Measurements from ENCODE around the gene MOSMO. TPM values are rescaled to one million over a fixed set of nuclear protein-coding genes. Genes with fewer than 3 reads are reported as not detected.

The MOSMO gene
- total and polyA plus RNA-seq, 9 of the 15 experiments (the other 6 are each of a cell fraction or from before 2014, with no cell fraction given): 1.9 to 13.3 (median 7.7) TPM

- peaks cover 29% of the 10 kb centered on the region for H3K79me2 ChIP-seq (ENCODE audit: control insufficient read depth, insufficient read depth, low read length)
- intact Hi-C loops (cut with micrococcal nuclease) (no loop called here), in situ Hi-C loops (cut with MboI) (no loop called here)
- no peak overlapping the region for H3K9ac ChIP-seq (ENCODE audit: insufficient read depth in 1 of 2, low read depth in 2 of 2, low read length in 2 of 2)
- ChIA-PET POLR2A (interaction anchor here (0.9 to 1.5 kb wide), 3 partner anchors 24 to 58 kb away, joined by 3 read pairs; no protein-coding TSS in a partner anchor), CTCF (ENCODE audit: low intra/inter-chr PET ratio) (no interaction called here)
- no peak overlapping the region for H2AFZ ChIP-seq (ENCODE audit: low read depth, low read length)
- no peak overlapping the region for H3K4me3 ChIP-seq
- ATAC-seq (no peak), DNase-seq (ENCODE audit: extremely low read depth in 1 of 4, low spot score in 3 of 4) (no peak), FAIRE-seq (no peak)
- no peaks in the 10 kb centered on the region for H3K9me3 ChIP-seq (replicated peaks; ENCODE audit: control insufficient read depth, insufficient read depth, low read depth, low read length)
- 12% methylated on average over 2 of the region's 2 CpGs for WGBS (ENCODE audit: insufficient coverage, low coverage, missing lambda C conversion rate)
- TF ChIP-seq ZNF165 (CRISPR knock-in tag; IDR thresholded peaks at IDR 0.05; ENCODE audit: borderline replicate concordance): no peak
- TF ChIP-seq HMG20A (CRISPR knock-in tag; conservative IDR thresholded peaks at IDR 0.05): no peak
- no peak for TF ChIP-seq FUS (optimal IDR thresholded peaks at IDR 0.05; ENCODE audit: low read depth, low read length)
- no peak for TF ChIP-seq KDM1A (IDR thresholded peaks at IDR 0.05)
- TF ChIP-seq ATF6 (CRISPR knock-in tag; IDR thresholded peaks at IDR 0.05): no peak
- TF ChIP-seq, protein P1, sequence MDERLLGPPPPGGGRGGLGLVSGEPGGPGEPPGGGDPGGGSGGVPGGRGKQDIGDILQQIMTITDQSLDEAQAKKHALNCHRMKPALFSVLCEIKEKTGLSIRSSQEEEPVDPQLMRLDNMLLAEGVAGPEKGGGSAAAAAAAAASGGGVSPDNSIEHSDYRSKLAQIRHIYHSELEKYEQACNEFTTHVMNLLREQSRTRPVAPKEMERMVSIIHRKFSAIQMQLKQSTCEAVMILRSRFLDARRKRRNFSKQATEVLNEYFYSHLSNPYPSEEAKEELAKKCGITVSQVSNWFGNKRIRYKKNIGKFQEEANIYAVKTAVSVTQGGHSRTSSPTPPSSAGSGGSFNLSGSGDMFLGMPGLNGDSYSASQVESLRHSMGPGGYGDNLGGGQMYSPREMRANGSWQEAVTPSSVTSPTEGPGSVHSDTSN (CRISPR knock-in tag; IDR thresholded peaks at IDR 0.05; ENCODE audit: low read depth): no peak
- TF ChIP-seq, protein P1 (tag; conservative IDR thresholded peaks at IDR 0.05; ENCODE audit: low read depth): no peak
- TF ChIP-seq ZNF3 (CRISPR knock-in tag; IDR thresholded peaks at IDR 0.05): no peak
- no peak for TF ChIP-seq SIX5 (IDR thresholded peaks at IDR 0.05; ENCODE audit: borderline replicate concordance in 1 of 2, insufficient read depth in 1 of 2, low read depth in 1 of 2, low read length in 2 of 2)
- no peak for TF ChIP-seq TEAD4 (IDR thresholded peaks at IDR 0.05; ENCODE audit: low read length)
- TF ChIP-seq TEAD4 (CRISPR knock-in tag; IDR thresholded peaks at IDR 0.05; ENCODE audit: borderline replicate concordance): no peak
- TF ChIP-seq CGGBP1 (CRISPR knock-in tag; IDR thresholded peaks at IDR 0.05): no peak
- no peak for TF ChIP-seq MCM5 (IDR thresholded peaks at IDR 0.05; ENCODE audit: low read depth)
- no peak for TF ChIP-seq RBFOX2 (IDR thresholded peaks at IDR 0.05; ENCODE audit: low read depth, low read length)
- no peak for TF ChIP-seq PML (IDR thresholded peaks at IDR 0.05; ENCODE audit: low read length)
- no peaks in the 10 kb centered on the region for H3K36me3 ChIP-seq (ENCODE audit: control insufficient read depth, insufficient read depth, low read length)
- no peak overlapping the region for H3K4me2 ChIP-seq (ENCODE audit: insufficient read depth, low read length)
- no TSS peak for BruUV-seq (replicated peaks)
- H3K9me1 ChIP-seq (ENCODE audit: control insufficient read depth, insufficient read depth, low read length): no peaks in the 10 kb centered on the region
- no peaks in the 10 kb centered on the region for H3K27me3 ChIP-seq (ENCODE audit: control insufficient read depth in 2 of 2, insufficient read depth in 2 of 2, low read length in 2 of 2)
- H3K27ac ChIP-seq (ENCODE audit: extremely low read depth, low read depth, low read length): no peak overlapping the region
- peaks cover 0 to 3% of the 10 kb centered on the region in 2 experiments; a peak in 2 of 5 replicates for H3K4me1 ChIP-seq (replicated peaks in 1 of 2; ENCODE audit: control insufficient read depth in 2 of 2, insufficient read depth in 2 of 2, low read length in 2 of 2)
- H4K20me1 ChIP-seq (replicated peaks; ENCODE audit: control insufficient read depth, insufficient read depth, low read length): peaks cover 15% of the 10 kb centered on the region; the same call in 1 of the 2 replicates
These were observed 6.5 kb downstream of the MOSMO start for GRCh38 chr16:22014271-22014873.
